LNCaP clone FGC (cell line): ENCODE measurements around the gene HCAR1.
"Not testable (repeated sequence)": the region's sequence is repeated elsewhere in the genome, so short reads cannot be mapped to it uniquely, and the experiment has no call there.

ENCODE experiments used
- DNase-seq: peaks from one replicate; pipeline ENCODE4 v3.0.0-alpha.2; 2011; ENCODE audit warnings: low read depth
- H3K4me3 ChIP-seq: 2 replicates; pipeline ENCODE4 v1.5.1; 2011; ENCODE audit warnings: mild to moderate bottlenecking, low read depth, low read length, control low read depth
- TF ChIP-seq, protein P1 (sequence below): IDR thresholded peaks from 2 replicates; pipeline ENCODE4 v1.5.1; 2012; ENCODE audit warnings: mild to moderate bottlenecking; ENCODE audit not compliant: control insufficient read depth, insufficient read depth; ENCODE audit errors: extremely low read depth

The HCAR1 gene

DNA sequence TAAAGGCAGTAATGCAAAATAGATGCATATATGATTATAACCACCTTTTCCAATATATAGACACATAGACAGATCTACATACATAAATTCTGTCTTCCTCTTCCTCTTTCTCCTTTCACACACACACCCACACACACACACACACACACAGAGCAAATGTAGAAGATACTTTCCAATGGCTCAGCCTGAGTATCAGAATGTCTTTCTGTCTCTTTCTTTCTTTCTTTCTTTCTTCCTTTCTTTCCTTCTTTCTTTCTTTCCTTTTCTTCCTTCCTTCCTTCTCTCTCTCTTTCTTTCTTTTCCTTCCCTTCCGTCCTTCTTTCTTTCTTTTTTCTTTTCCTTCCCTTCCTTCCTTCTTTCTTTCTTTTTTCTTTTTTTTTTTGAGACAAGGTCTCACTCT, 19.4 kb downstream of the HCAR1 start:
- DNase-seq, H3K4me3 ChIP-seq: not testable (repeated sequence)

DNA sequence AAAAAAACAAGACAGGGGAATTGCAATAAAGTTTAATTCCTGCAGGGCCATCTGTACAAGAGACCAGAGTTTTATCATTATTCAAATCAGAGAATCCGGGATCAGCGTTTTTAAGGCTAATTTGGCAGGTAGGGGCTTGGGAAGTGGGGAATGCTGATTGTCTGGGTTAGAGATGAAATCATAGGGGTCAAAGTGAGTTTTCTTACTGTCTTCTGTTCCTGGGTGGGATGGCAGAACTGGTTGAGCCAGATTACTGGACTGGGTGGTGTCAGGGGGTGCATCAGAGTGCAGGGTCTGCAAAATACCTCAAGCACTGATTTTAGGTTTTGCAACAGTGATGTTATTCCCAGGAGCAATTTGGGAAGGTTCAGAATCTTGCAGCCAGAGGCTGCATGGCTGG, 20.3 kb downstream of the HCAR1 start:
- H3K4me3 ChIP-seq, DNase-seq: not testable (repeated sequence)

DNA sequence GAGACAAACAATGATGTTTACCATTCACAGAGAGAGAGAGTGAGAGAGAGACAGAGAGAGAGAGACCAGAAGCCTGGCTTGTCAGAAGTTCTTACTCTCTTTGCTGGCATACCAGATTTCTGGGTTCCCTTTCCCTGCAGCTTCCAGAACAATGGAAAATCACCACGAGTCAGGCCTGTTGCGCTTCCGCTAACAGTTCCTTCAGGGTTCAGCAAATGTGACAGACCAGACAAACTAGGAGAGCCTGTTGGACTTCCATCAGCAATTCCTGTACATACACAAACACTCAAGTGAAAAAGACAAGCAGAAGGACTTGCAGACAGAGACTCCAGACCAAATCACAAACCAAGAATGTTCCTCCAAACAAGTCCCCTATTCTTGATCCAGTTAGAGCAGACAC, 21.4 kb downstream of the HCAR1 start:
- H3K4me3 ChIP-seq, DNase-seq: not testable (repeated sequence)

DNA sequence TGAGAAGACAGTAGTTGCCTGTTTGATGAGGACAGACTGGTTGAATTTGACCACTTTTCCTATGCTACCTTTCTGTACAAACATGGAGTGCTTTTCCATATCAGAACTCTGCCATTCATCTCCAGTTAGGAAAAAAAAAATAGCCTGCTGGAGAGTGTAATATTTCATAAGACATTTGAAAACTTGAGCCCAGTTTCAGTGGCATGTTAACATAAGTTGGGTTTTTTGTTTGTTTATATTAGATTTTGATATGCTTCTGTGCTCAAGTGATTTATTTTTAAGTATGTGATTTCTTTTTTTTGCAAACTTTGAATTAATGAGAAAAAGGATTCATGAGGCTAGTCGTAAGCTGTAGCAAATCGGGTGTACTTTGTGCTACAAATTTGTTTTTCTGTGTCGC, 26.8 kb downstream of the HCAR1 start:
- not testable (repeated sequence) for DNase-seq, H3K4me3 ChIP-seq

DNA sequence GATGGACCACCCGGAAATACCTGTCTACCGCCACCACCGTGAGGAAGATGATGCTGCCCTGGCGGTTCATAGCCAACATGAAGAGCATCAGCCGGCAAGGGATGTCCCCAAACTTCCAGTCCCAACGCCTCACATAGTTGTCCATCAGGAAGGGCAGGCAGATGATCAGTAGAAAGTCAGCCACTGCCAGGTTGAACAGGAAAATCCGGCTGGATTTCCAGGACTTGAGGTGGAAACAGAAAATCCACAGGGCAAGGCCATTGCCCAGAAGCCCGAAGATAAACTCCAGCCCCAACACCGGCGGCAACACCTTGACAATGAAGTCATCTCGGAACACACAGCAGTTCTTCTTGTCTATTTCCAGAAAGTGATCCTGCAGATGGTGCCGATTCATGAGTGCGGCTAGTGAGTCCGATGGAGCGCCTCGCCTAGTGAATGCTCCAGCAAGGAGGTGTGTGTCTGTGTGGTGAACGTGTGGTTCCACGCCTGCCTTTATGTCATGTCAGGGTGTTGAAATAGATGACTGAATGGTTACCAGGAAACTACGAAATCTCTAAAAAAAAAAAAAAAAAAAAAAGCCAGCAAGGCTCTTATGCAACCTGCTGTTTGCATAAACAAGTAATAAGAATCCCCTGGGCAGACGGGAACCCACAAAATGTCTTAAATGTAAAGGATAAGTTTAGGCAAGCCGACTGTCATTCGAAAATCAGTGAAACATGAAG, 27.6 kb downstream of the HCAR1 start, which contains the start of gene HCAR2:
HCAR2 (minus strand) TSS at position 468 of the 722 bp plus-strand sequence; CDS start at position 394, 74 bp downstream.
- not testable (repeated sequence) for DNase-seq, H3K4me3 ChIP-seq

DNA sequence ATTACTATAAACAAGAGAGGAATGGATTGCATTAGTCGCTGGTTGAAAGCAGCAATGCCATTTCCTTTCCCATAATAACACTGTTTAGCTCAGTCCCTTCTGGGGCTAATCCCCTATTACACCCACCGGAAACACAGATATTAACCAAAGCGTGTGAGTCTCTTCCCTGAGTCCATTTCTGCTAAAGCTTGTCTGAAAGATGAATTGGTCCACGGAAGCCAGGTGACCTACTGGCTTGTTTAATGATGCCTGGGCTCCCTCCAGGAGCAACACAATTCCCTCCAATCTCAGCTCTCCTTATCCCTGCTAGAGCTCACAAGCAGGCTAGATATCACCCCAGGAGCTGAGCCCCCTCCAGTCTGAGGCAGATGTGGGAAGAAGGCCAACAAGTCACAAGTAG, 29.2 kb downstream of the HCAR1 start:
- H3K4me3 ChIP-seq, DNase-seq: not testable (repeated sequence)

DNA sequence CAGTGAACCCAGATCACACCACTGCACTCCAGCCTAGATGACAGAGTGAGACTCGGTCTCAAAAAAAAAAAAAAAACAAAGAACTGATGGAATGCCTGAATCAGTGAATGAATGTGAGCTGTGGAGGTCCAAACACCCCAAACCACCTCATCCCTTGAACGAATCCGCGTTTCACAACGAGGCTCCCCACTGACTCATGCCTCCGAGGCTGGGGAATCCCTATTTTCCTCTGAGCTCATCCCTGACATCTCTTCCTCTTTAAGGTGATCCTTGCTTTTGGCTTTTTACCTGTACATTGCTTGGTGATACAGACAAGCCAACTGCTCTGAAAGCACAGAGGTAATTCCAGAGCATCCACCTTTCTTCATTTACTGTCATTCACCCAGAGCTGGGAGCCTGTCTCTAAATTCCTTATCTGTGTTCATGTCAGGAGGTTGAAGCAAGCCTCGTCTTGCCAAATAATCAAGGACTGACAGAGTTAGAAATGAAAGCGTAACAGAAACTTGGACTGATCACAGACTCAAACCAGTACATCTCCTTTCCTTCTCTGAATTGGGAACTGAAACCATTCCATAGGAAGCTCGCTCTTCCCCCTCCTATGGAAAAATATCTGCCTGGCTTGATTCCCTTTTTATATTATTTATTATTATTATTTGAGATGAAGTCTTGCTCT, 30.5 kb downstream of the HCAR1 start:
- DNase-seq, H3K4me3 ChIP-seq: not testable (repeated sequence)

DNA sequence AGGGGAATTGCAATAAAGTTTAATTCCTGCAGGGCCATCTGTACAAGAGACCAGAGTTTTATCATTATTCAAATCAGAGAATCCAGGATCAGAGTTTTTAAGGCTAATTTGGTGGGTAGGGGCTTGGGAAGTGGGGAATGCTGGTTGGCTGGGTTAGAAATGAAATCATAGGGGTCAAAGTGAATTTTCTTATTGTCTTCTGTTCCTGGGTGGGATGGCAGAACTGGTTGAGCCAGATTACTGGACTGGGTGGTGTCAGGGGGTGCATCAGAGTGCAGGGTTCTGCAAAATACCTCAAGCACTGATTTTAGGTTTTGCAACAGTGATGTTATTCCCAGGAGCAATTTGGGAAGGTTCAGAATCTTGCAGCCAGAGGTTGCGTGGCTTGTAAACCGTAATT, 33.7 kb downstream of the HCAR1 start:
- H3K4me3 ChIP-seq, DNase-seq: not testable (repeated sequence)

DNA sequence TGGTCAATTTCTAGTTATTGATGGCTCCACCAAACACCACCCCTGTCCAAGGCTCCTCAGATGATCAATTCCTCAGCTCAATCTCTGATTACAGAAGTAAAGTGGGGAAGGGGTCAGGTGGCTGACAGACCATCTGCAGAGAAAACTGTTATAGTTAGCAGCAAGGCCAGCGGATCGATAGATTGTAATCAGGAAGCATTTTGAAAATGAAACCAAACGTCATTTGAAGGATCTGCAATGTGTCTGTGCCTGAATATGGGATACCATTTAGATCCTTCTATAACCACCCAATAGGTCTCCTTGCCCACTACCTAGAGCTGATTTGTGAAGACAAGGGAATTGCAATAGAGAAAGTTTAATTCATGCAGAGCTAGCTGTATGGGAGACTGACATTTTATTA, 39.1 kb downstream of the HCAR1 start:
- TF ChIP-seq, protein P1, sequence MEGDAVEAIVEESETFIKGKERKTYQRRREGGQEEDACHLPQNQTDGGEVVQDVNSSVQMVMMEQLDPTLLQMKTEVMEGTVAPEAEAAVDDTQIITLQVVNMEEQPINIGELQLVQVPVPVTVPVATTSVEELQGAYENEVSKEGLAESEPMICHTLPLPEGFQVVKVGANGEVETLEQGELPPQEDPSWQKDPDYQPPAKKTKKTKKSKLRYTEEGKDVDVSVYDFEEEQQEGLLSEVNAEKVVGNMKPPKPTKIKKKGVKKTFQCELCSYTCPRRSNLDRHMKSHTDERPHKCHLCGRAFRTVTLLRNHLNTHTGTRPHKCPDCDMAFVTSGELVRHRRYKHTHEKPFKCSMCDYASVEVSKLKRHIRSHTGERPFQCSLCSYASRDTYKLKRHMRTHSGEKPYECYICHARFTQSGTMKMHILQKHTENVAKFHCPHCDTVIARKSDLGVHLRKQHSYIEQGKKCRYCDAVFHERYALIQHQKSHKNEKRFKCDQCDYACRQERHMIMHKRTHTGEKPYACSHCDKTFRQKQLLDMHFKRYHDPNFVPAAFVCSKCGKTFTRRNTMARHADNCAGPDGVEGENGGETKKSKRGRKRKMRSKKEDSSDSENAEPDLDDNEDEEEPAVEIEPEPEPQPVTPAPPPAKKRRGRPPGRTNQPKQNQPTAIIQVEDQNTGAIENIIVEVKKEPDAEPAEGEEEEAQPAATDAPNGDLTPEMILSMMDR, result no peak
- no peak for DNase-seq
- H3K4me3 ChIP-seq, result no peak overlapping the region

DNA sequence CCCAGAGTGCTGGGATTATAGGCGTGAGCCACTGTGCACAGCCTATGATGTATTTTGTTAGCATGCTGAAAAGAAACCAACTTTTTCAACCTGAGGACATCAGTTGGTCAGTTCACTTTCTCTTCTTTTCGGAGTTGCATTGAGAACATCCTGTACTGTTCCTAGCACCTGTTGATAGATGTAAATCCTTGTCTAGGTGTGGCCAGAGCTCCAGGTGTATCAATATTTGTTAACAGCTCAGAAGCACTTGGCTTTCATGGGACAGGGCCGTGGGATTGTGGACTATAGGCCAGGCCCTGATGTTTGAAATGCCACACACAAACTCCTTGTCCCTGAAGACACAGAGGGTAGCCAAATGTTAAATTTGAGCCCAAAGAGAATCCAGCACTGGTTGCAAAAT, 42.4 kb downstream of the HCAR1 start:
- H3K4me3 ChIP-seq, result no peak overlapping the region
- peak; percentile 30 for DNase-seq
- TF ChIP-seq, protein P1, result no peak

DNA sequence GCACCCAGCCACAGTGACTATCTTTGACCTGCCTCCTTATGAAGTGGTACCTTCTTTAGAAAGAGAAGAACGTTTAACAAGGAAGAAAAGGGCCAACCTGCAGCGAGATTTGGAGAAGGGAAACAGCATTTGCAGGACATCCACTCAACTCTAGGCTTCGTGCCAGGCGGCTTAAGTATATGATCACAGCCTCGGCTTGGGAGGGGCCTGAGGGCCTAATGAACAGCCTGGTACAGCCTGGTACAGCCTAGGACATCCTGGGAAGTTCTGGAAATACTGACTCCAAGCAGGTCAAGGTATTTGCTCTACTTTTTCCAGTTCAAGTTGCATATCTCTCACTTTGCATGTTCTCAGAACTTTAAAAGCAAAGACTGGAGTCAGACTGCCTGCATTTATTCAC, 43.6 kb downstream of the HCAR1 start:
- TF ChIP-seq, protein P1, result no peak
- no peak overlapping the region for H3K4me3 ChIP-seq
- DNase-seq, result no peak
